Activated CD8-positive, alpha-beta memory T cell treated with anti-CD3 and anti-CD28 coated beads for 48 hours (primary cell): ENCODE data around the gene ERP27.

Source experiments
- DNase-seq, 3 experiments: peaks; one replicate each; pipeline ENCODE4 v3.0.0-alpha.2; 2020; ENCODE audit warnings: low read depth in 2 of 3, low spot score in 2 of 3

The ERP27 gene

GRCh38 chr12:14937014-14937413, 1.3 kb downstream of the ERP27 start:
- no peak for DNase-seq

- no peak for DNase-seq
Measured at GRCh38 chr12:14936224-14936861, 2.0 kb downstream of the ERP27 start.

- DNase-seq, result no peak
Measured at GRCh38 chr12:14935031-14935430, 3.3 kb downstream of the ERP27 start.

- DNase-seq, result no peak
Measured at GRCh38 chr12:14934511-14934910, 3.8 kb downstream of the ERP27 start.

- DNase-seq, result no peak
Measured at GRCh38 chr12:14931791-14932560, 6.4 kb downstream of the ERP27 start.

- DNase-seq, result no peak
Measured at GRCh38 chr12:14931359-14931758, 7.0 kb downstream of the ERP27 start.

GRCh38 chr12:14930299-14930698, 8.0 kb downstream of the ERP27 start:
- DNase-seq, result no peak

- no peak for DNase-seq
Measured at GRCh38 chr12:14928931-14929330, 9.4 kb downstream of the ERP27 start.

- no peak for DNase-seq
Measured at GRCh38 chr12:14927267-14927666, 11.1 kb downstream of the ERP27 start.

- DNase-seq, result no peak
Measured at GRCh38 chr12:14924541-14924940, 13.8 kb downstream of the ERP27 start.

GRCh38 chr12:14923944-14924343, 14.4 kb downstream of the ERP27 start:
- no peak for DNase-seq

- DNase-seq, result no peak
Measured at GRCh38 chr12:14921218-14921617, 17.1 kb downstream of the ERP27 start.

GRCh38 chr12:14920475-14921126, 17.7 kb downstream of the ERP27 start:
- DNase-seq, result no peak

GRCh38 chr12:14919455-14919854, 18.9 kb downstream of the ERP27 start:
- no peak for DNase-seq

- no peak for DNase-seq
Measured at GRCh38 chr12:14915736-14916135, 22.6 kb downstream of the ERP27 start.

- no peak for DNase-seq
Measured at GRCh38 chr12:14913381-14913781, 25.0 kb downstream of the ERP27 start.

GRCh38 chr12:14911131-14911530, 27.2 kb downstream of the ERP27 start:
- DNase-seq, result no peak

GRCh38 chr12:14910090-14910915, 28.0 kb downstream of the ERP27 start:
- DNase-seq, result no peak

- DNase-seq, result no peak
Measured at GRCh38 chr12:14907953-14908352, 30.4 kb downstream of the ERP27 start.

GRCh38 chr12:14906114-14906513, 32.2 kb downstream of the ERP27 start:
- DNase-seq, result no peak

GRCh38 chr12:14905269-14906004, 32.9 kb downstream of the ERP27 start:
- DNase-seq, result no peak
